Neuron (in vitro differentiated cells): ENCODE data around the gene GPR3.
"Not testable (repeated sequence)": the region's sequence is repeated elsewhere in the genome, so short reads cannot be mapped to it uniquely, and the experiment has no call there.

Experiments used
- H2AFZ ChIP-seq: one replicate; pipeline ENCODE4 v1.6.1; 2013; ENCODE audit warnings: low read depth, mild to moderate bottlenecking, inconsistent platforms, low read length, moderate library complexity
- H3K27me3 ChIP-seq: one replicate; pipeline ENCODE4 v1.6.1; 2013; ENCODE audit warnings: low read length; ENCODE audit not compliant: insufficient read depth
- H3K36me3 ChIP-seq: one replicate; pipeline ENCODE4 v1.6.1; 2013; ENCODE audit warnings: low read length; ENCODE audit not compliant: insufficient read depth
- H3K4me1 ChIP-seq: one replicate; pipeline ENCODE4 v1.6.1; 2013; ENCODE audit warnings: low read length; ENCODE audit not compliant: insufficient read depth
- H3K4me3 ChIP-seq: 2 replicates; pipeline ENCODE4 v1.5.1; 2013; ENCODE audit warnings: mild to moderate bottlenecking, low read length, moderate library complexity
- H3K9me3 ChIP-seq: one replicate; pipeline ENCODE4 v1.6.1; 2013; ENCODE audit warnings: low read length

The GPR3 gene

DNA sequence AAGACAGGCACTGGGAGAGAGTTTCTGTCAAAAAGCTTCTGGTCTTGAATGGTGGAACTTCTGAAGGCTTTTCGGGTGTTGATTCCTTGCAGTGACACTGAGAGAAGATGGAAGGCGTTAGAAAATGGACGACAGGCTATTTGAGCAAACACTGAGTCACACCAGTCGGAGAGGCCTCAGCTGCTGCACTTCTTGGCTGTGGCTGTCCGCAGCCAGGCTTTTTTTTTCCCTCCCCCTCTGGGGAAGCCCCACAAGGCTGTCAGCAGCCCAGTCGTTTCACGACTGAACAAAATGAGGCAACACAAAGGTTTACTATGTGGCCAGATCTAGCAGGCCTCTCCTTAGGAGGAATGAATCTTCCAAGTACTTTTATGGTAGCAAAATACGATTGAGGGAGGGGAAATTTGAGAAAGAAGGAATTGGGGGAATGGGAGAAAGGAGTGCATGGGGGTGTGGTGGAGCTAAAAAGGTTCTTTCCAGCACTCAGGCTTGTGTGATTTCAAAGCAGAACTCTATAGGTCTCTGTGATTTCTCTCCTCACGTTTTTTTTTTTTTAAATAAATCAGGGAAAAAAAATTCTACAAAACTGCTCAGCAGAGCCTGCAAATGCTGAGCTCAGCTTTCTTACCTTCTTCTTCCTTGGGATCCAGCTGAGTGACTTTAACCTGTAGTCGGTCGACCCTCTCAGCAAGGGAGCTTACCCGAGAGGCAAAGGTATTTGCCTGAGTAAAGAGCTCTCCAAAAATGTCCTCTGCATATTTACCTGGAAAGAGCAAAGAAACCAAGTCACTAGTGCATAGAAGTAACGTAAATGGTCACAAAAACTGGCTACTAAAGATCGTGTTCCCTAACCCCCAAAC lies 26.1 kb downstream of the GPR3 start:
- Histone ChIP-seq H3K27me3 (no peaks in the 10 kb centered on the region), H3K36me3 (peaks cover 48% of the 10 kb centered on the region), H3K9me3 (no peaks in the 10 kb centered on the region)

DNA sequence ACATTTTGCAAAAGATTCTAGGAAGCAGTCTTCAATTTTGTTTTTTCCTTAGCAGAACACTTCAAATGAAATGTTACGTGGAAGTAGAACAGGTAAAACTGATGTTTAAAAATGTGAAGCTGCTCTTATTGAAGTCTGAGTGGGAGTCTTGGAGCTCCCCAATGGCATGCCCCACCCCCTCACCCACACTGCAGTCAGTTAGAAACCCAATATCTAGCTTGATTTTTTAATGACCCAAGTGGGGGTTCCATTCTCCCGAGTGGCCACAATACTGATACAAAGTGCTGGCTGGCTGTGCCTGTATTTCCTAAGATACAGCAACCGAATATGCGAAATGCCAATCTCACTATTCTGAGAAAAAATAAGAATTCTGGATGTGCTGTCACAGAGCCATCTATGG lies 31.3 kb downstream of the GPR3 start:
- Histone ChIP-seq H3K36me3 (peaks cover 26% of the 10 kb centered on the region), H3K27me3 (no peaks in the 10 kb centered on the region), H3K4me1 (peaks cover 9% of the 10 kb centered on the region), H2AFZ (no peak overlapping the region), H3K9me3 (no peaks in the 10 kb centered on the region), H3K4me3 (no peak overlapping the region)

More for the DNA sequence above, 26.1 kb downstream of the GPR3 start:
- H3K4me1 ChIP-seq: peaks cover 3% of the 10 kb centered on the region
- no peak overlapping the region for H2AFZ ChIP-seq
- H3K4me3 ChIP-seq: no peak overlapping the region

DNA sequence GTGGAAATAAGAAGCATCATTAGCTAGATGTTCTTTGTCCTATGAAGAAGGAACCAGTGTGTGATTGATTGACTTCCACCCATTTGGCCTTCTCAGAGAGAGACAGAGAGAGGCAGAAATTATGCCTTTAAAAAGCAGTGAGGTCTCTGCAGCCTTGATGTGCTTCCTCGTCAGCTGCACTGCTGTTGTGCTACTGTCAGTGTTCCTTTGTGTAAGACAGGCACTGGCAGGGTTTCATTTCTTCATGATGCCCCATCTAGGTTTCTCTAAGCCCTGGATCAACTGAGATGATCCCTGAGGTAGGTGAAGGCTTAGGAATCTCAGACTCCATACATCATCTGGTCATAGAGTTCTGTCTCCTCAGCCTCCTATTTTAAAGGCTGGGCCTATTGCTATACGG lies 34.9 kb downstream of the GPR3 start:
- Histone ChIP-seq H3K9me3 (no peaks in the 10 kb centered on the region), H2AFZ (no peak overlapping the region), H3K4me1 (peaks cover 13% of the 10 kb centered on the region), H3K27me3 (no peaks in the 10 kb centered on the region), H3K4me3 (no peak overlapping the region), H3K36me3 (peaks cover 26% of the 10 kb centered on the region)

DNA sequence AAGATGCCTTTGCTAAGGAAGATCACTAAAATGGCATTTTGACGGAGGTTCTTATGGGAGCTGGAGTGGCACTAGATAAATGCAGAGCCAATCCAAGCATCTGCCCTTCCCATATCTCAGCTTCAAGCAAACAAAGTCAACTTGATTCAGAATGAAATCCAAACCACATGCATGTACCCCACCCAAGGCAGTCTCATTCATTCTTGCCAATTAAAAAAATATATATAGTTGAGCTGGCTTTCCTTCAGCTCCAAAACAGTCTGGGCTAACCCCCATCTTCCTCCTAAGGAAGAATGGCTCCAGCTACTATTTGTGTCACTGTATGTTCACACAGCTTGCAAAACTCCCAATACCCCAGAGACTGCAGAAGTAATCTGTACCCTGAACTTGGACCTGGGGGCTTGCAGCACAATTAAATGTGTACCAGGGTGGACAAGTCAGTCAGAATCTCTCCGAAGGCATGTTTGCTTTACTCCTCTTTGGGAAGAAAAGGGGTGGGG lies 35.4 kb downstream of the GPR3 start:
- Histone ChIP-seq H3K27me3 (no peaks in the 10 kb centered on the region), H3K4me1 (peaks cover 13% of the 10 kb centered on the region), H2AFZ (no peak overlapping the region), H3K36me3 (peaks cover 26% of the 10 kb centered on the region), H3K4me3 (no peak overlapping the region), H3K9me3 (no peaks in the 10 kb centered on the region)

DNA sequence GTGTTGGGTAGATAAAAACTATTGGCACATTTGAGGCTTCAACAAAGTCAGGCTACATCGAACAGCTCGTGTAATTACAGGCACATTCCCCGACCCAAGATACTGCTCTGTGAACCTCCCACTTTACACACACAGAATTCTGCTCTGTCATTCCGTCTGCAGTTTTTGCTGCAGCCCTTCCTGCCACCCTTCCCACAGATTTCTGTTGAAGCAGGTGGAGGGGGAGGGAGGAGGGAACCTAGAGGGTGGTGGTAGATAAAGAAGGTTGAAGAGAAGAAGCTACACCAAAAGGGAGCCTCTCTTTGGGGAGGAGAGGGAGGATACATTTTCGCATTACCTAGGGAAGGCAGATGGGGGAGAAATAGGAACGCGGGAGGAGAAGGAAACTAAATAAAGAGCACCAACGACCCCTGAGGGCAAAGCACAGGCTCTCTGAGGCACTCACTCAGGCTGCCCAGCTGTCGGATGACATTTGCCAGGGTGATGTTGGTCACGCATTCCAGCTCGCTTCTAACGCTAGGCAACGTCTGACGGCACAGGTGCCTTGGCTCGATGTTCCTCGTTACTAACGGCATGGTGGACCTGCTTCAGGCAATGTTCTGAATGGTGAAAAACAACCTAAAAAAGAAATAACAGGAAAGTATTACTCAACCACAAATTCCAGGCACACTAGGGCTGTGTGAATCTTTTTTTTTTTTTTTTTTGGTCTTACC lies 36.0 kb downstream of the GPR3 start:
- Histone ChIP-seq H3K9me3 (no peaks in the 10 kb centered on the region), H3K27me3 (no peaks in the 10 kb centered on the region), H3K4me1 (peaks cover 13% of the 10 kb centered on the region), H3K36me3 (peaks cover 26% of the 10 kb centered on the region), H3K4me3 (no peak overlapping the region), H2AFZ (no peak overlapping the region)

DNA sequence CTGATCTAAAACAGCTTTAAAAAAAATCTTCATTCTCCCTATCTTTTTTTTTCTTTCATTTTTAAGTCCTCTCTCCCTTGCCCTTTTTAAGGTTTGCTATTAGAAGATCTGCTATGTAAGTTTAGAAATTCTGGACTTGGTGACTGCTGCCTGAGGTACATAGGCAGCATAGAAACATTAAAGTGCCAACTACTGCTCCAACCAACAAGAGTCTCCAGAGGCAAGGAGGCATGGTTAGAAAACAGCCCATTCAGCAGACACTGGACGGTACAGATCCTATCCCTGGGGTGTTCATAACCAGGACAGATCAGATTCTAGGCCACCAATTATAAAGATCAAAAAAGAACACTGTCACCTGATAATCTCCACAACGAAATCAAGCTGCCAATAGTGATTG lies 36.6 kb downstream of the GPR3 start:
- Histone ChIP-seq H3K4me1 (peaks cover 13% of the 10 kb centered on the region), H3K9me3 (no peaks in the 10 kb centered on the region), H3K36me3 (peaks cover 26% of the 10 kb centered on the region), H3K27me3 (no peaks in the 10 kb centered on the region), H2AFZ (no peak overlapping the region), H3K4me3 (no peak overlapping the region)

DNA sequence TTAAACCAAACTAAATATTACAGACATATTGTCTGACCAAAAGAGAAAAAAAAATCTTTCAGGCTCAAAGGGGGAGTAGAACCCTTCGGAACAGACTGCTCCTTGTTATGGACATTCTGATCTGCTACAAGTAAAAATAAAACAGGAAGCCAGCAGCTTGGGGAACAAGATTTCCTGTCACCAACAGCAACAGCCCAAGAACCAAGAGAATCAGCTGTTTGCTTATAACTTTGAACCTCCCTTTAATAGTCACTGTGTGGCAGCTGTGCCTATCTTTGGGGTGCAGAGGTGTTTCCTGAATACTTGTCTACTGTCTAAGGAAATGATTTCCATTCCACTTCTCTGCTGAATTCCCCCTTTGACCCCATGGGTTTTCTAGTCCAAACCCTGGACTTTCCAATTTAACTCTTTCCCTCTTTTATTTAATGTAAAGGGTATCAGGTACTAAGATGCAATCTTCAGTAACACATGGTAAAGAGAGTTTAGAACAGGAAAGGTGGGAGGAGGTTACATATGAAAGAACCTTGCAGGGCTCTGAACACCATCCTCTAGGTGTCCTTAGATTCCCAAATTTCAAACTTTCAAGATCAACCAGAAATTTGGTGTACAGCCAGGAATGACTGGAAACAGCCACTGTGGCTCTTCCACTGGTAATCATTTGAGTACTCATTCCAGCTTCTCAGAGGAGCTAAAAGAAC lies 38.6 kb downstream of the GPR3 start:
- Histone ChIP-seq H3K4me3 (no peak overlapping the region), H3K4me1 (peaks cover 13% of the 10 kb centered on the region), H3K36me3 (peaks cover 24% of the 10 kb centered on the region), H3K9me3 (no peaks in the 10 kb centered on the region), H2AFZ (no peak overlapping the region), H3K27me3 (no peaks in the 10 kb centered on the region)

DNA sequence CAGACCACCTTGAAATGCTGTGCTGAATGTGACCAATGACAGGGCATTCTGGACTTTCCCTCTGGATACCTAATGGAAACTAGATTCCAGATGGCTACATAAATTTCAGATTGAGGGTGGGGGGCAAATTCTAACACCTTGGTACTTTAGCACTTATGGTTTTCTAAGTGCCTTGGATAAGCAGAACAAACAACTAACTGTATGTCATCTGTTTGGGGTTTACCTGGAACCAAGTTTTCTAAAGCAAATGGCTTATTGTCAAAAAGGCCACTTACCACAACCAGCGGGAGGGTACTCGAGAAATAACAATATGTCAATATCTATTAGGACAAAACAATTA lies 39.1 kb downstream of the GPR3 start:
- Histone ChIP-seq H3K4me1 (peaks cover 13% of the 10 kb centered on the region), H3K9me3 (no peaks in the 10 kb centered on the region), H3K36me3 (peaks cover 18% of the 10 kb centered on the region), H3K27me3 (no peaks in the 10 kb centered on the region), H2AFZ (no peak overlapping the region), H3K4me3 (no peak overlapping the region)

DNA sequence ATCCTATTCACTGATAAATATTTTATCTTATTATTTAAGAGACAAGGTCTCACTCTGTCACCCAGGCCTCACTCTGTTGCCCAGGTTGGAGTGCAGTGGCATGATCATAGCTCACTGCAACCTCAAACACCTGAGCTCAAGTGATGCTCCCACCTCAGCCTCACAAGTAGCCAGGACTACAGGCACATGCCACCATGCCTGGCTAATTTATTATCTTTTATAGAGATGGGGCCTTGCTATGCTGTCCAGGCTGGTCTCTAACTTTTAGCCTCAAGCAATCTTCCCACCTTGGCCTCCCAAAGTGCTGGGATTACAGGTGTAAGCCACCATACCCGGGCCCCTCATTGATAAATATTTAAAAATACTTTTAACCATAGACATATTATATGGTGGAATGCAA lies 40.3 kb downstream of the GPR3 start:
- not testable (repeated sequence) for H3K27me3 ChIP-seq, H3K4me3 ChIP-seq, H2AFZ ChIP-seq, H3K9me3 ChIP-seq, H3K36me3 ChIP-seq
- H3K4me1 ChIP-seq: peaks cover 13% of the 10 kb centered on the region

DNA sequence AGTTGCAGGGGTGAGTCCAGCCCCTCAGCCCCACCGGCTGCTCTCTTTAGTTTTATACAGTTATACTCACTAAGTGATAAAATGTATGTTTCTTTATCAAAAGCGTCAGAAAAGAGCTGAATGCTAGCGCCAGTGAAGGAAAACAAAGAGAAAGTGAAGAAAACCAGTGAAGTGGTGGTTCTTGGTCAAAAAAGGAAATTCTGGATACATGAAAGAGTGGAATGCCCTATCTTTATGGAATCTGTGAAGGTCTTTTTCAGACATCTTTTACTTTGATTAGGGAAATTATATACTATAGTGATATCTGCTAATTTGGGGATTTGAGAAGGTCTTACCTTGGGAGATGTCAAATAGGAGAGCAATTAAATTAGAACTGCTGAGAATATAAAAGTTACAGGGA lies 41.3 kb downstream of the GPR3 start:
- no peaks in the 10 kb centered on the region for H3K27me3 ChIP-seq
- H2AFZ ChIP-seq: no peak overlapping the region
- H3K4me1 ChIP-seq: peaks cover 4% of the 10 kb centered on the region
- no peaks in the 10 kb centered on the region for H3K9me3 ChIP-seq
- H3K36me3 ChIP-seq: no peaks in the 10 kb centered on the region
- no peak overlapping the region for H3K4me3 ChIP-seq

DNA sequence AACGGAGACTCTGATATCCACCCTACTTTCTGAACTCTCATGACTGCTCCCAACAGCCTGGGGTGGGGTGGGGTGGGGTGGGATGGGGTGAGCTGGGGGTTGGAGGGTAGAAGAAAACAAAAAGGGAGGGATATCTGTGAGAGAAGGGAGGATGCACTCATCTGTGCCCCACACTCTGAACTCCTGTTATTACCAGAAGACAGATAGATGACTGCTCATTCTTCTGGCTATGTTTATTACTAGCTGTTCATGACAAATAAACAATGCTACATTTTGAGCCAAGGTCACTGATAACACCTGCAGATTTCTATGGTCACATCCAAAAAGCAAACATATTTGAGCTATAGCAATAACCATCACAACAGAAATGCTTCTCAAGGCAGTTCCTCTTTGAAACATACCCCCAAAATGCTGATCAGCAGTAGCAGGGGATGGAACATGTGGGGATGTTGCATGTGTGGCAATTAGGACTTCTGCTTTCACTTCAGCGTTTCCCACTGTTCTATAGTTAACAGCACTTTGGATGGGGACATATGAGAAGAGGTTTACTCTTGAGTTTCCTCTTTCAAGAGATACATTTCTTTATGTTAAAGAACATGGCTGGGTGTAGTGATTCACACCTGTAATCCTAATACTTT lies 43.3 kb downstream of the GPR3 start:
- H3K4me1 ChIP-seq: no peaks in the 10 kb centered on the region
- no peaks in the 10 kb centered on the region for H3K9me3 ChIP-seq
- no peak overlapping the region for H3K4me3 ChIP-seq
- peaks cover 6% of the 10 kb centered on the region for H3K36me3 ChIP-seq
- H2AFZ ChIP-seq: no peak overlapping the region
- H3K27me3 ChIP-seq: no peaks in the 10 kb centered on the region

DNA sequence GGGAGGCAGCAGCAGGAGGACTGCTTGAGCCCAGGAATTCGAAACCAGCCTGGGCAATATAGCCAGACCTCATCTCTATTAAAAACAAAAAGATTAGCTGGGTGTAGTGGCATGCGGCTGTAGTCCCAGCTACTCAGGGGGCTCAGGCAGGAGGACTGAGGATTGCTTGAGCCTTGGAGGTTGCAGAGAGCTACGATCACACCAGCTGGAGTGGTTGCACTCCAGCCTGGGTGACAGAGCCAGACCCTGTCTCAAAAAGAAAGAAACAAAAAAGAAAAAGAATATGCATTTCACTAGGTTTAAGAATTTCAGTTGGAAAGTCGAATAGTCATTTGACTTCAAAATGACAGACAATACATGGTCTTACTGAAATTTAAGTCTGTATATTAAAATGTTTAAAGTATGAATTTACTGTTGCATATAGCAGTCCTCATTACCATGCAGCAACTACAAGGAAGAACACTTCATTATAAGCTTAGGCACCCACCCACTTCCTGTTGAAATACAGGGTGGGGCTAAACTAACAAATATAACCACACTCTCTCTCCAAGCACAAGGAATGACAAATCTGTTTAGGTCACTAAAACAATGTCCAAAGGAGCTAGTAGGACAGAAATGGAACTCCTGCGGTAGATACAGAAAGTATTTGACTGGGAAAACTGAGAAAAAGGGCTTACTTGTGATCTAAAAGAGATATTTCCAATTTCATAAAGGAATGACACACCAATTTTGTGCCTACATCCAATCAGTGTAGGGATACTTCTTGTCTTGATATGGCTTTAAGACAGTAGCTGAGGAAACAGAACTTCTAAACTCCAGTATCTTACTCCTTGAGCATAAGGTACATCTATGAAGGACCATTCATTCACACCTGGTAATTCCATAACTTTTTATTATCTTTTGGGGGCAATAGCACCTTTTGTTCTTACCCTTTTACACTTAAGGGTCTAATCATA lies 44.1 kb downstream of the GPR3 start:
- H3K27me3 ChIP-seq: no peaks in the 10 kb centered on the region
- no peaks in the 10 kb centered on the region for H3K4me1 ChIP-seq
- no peak overlapping the region for H2AFZ ChIP-seq
- H3K4me3 ChIP-seq: no peak overlapping the region
- H3K9me3 ChIP-seq: no peaks in the 10 kb centered on the region
- H3K36me3 ChIP-seq: peaks cover 6% of the 10 kb centered on the region
